SK-N-SH (cell line): ENCODE measurements around the gene DAP. TPM values are rescaled to one million over a fixed set of nuclear protein-coding genes. Genes with fewer than 3 reads are reported as not detected.

Experiments
- CTCF ChIA-PET: fragments of 300-600, 350-600 bp; formaldehyde crosslinking; extraction: SDS; loops from one replicate; lab custom pipeline; 2021; lab: Yijun Ruan, JAX
- POLR2A ChIA-PET: fragments of 350-600 bp; sonication (Branson Sonifier 250); formaldehyde crosslinking; extraction: SDS; loops from one replicate; lab custom pipeline; 2020; ENCODE audit warnings: antibody characterized with exemption, inconsistent platforms; lab: Yijun Ruan, JAX
- DNase-seq: peaks from one replicate; pipeline ENCODE4 v3.0.0; 2012
- H2AFZ ChIP-seq: fragments of 200-600 bp; sonication (generic); 2 replicates; pipeline ENCODE4 v1.8.1; 2016; ENCODE audit warnings: antibody characterized with exemption, mild to moderate bottlenecking, low read depth
- H3F3A ChIP-seq: fragments of 200-600 bp; sonication (generic); replicated peaks from 2 replicates; pipeline ENCODE3; 2016; ENCODE audit warnings: antibody characterized with exemption, mild to moderate bottlenecking; ENCODE audit not compliant: insufficient read depth
- H3K27ac ChIP-seq, 2 experiments: fragments of 200-500 bp in 1 of 2; fragments of 200-600 bp in 1 of 2; sonication (Bioruptor generic) in 1 of 2; sonication (generic), shearing (Covaris generic) in 1 of 2; 2 replicates each; pipeline versions ENCODE4 v1.5.1 to v1.6.1; 2014 to 2016; ENCODE audit warnings: low read depth in 2 of 2, inconsistent platforms in 1 of 2, low read length in 1 of 2, mild to moderate bottlenecking in 1 of 2, mixed read lengths in 1 of 2
- H3K27me3 ChIP-seq: fragments of 200-600 bp; sonication (generic), shearing (Covaris generic); 2 replicates; pipeline ENCODE4 v1.6.1; 2016; ENCODE audit warnings: mixed run types; ENCODE audit not compliant: insufficient read depth
- H3K36me3 ChIP-seq, 2 experiments: fragments of 200-500 bp in 1 of 2; fragments of 200-600 bp in 1 of 2; sonication (Bioruptor generic) in 1 of 2; sonication (generic) in 1 of 2; replicated peaks in 1 of 2; 2 replicates each; pipeline versions ENCODE3 to v1.5.1; 2014 to 2016; ENCODE audit warnings: low read length in 1 of 2, mild to moderate bottlenecking in 1 of 2; ENCODE audit not compliant: insufficient read depth in 2 of 2, control insufficient read depth in 1 of 2
- H3K4me1 ChIP-seq, 2 experiments: fragments of 200-500 bp in 1 of 2; fragments of 200-600 bp in 1 of 2; sonication (Bioruptor generic) in 1 of 2; sonication (generic), shearing (Covaris generic) in 1 of 2; 2 replicates each; pipeline versions ENCODE4 v1.5.1 to v1.6.1; 2014 to 2016; ENCODE audit warnings: low read depth in 1 of 2, low read length in 1 of 2, mixed run types in 1 of 2; ENCODE audit not compliant: insufficient read depth in 2 of 2, control insufficient read depth in 1 of 2
- H3K4me2 ChIP-seq: fragments of 200-600 bp; sonication (generic), shearing (Covaris generic); 2 replicates; pipeline ENCODE4 v1.6.1; 2017; ENCODE audit warnings: mixed run types
- H3K4me3 ChIP-seq, 2 experiments: fragments of 200-500 bp in 1 of 2; fragments of 200-600 bp in 1 of 2; sonication (Bioruptor generic) in 1 of 2; sonication (generic), shearing (Covaris generic) in 1 of 2; 2 replicates each; pipeline versions ENCODE4 v1.5.1 to v1.8.1; 2014 to 2016; ENCODE audit warnings: low read depth in 2 of 2, inconsistent platforms in 1 of 2, low read length in 1 of 2, mild to moderate bottlenecking in 1 of 2, mixed read lengths in 1 of 2, moderate library complexity in 1 of 2
- H3K79me2 ChIP-seq: fragments of 200-600 bp; sonication (generic); 2 replicates; pipeline ENCODE4 v1.8.1; 2017; ENCODE audit warnings: mild to moderate bottlenecking; ENCODE audit not compliant: insufficient read depth
- H3K9ac ChIP-seq: fragments of 200-600 bp; sonication (generic); 2 replicates; pipeline ENCODE4 v1.6.1; 2017; ENCODE audit warnings: mixed run types
- H3K9me2 ChIP-seq: fragments of 200-600 bp; sonication (generic); 2 replicates; pipeline ENCODE4 v1.6.1; 2017; ENCODE audit warnings: mixed run types
- H3K9me3 ChIP-seq: fragments of 200-600 bp; sonication (generic); 2 replicates; pipeline ENCODE4 v1.6.1; 2017; ENCODE audit warnings: mixed run types, mild to moderate bottlenecking, moderate library complexity
- H4K20me1 ChIP-seq: fragments of 200-600 bp; sonication (generic); 2 replicates; pipeline ENCODE4 v1.6.1; 2017; ENCODE audit warnings: mild to moderate bottlenecking, mixed run types; ENCODE audit not compliant: insufficient read depth
- CTCF ChIP-seq: fragments of 200-600 bp; sonication (generic); IDR thresholded peaks from 2 replicates; pipeline ENCODE4 v1.6.1; 2017; ENCODE audit warnings: antibody characterized with exemption, mild to moderate bottlenecking, moderate library complexity
- GATA2 ChIP-seq: sonication (generic); formaldehyde crosslinking; IDR thresholded peaks from 2 replicates; pipeline ENCODE4 v1.5.0; 2020; ENCODE audit warnings: mild to moderate bottlenecking, missing genetic modification reagents
- MXI1 ChIP-seq: IDR thresholded peaks from 2 replicates; pipeline ENCODE4 v1.6.1; 2012; ENCODE audit warnings: mild to moderate bottlenecking, low read depth, low read length, improper control_type of control experiment
- NRF1 ChIP-seq: IDR thresholded peaks from 2 replicates; pipeline ENCODE4 v1.6.1; 2012; ENCODE audit warnings: low read depth, mild to moderate bottlenecking, low read length
- POLR2AphosphoS5 ChIP-seq: IDR thresholded peaks from 2 replicates; pipeline ENCODE4 v1.6.1; 2012; ENCODE audit warnings: low read depth, low read length
- RAD21 ChIP-seq: IDR thresholded peaks from 2 replicates; pipeline ENCODE4 v1.6.1; 2012; ENCODE audit warnings: mild to moderate bottlenecking, low read length
- TAF1 ChIP-seq: IDR thresholded peaks from 2 replicates; pipeline ENCODE4 v1.6.1; 2012; ENCODE audit warnings: low read depth, mild to moderate bottlenecking, low read length, moderate library complexity, borderline replicate concordance
- USF2 ChIP-seq: fragments of 150-350 bp; IDR thresholded peaks from 2 replicates; pipeline ENCODE4 v1.6.1; 2017; ENCODE audit warnings: antibody characterized with exemption, low read length, low read depth, borderline replicate concordance
- WGBS: methylation state at CpG from one replicate; pipeline ENCODE4 v1.1.6; 2017; ENCODE audit warnings: low lambda C conversion rate; 5-methylcytosine and 5-hydroxymethylcytosine counted together
- polyA plus RNA-seq, 3 experiments: library from polyadenylated mRNA; depleted of rRNA; stranded (reverse); fragments of >200 nt; gene quantifications; 2 replicates each; pipeline ENCODE4 v1.2.3, GENCODE V29; 2012
- TF ChIP-seq, protein P1 (sequence below): IDR thresholded peaks from 2 replicates; pipeline ENCODE4 v1.6.1; 2012; ENCODE audit warnings: mild to moderate bottlenecking, low read depth, low read length, moderate library complexity
- TF ChIP-seq, protein P2 (sequence below): IDR thresholded peaks from 2 replicates; pipeline ENCODE4 v1.4.0; 2012; ENCODE audit warnings: low read depth
- TF ChIP-seq, protein P3 (sequence below): IDR thresholded peaks from 2 replicates; pipeline ENCODE4 v1.4.0; 2012; ENCODE audit warnings: low read depth, borderline replicate concordance

Gene DAP
- polyA plus RNA-seq, 1 of the 3 experiments (the other 2 are of a cell fraction) = 78.2 TPM

GRCh38 chr5:10762776-10763500, 1.9 kb upstream of the DAP start (continued):
- TF ChIP-seq, protein P1, sequence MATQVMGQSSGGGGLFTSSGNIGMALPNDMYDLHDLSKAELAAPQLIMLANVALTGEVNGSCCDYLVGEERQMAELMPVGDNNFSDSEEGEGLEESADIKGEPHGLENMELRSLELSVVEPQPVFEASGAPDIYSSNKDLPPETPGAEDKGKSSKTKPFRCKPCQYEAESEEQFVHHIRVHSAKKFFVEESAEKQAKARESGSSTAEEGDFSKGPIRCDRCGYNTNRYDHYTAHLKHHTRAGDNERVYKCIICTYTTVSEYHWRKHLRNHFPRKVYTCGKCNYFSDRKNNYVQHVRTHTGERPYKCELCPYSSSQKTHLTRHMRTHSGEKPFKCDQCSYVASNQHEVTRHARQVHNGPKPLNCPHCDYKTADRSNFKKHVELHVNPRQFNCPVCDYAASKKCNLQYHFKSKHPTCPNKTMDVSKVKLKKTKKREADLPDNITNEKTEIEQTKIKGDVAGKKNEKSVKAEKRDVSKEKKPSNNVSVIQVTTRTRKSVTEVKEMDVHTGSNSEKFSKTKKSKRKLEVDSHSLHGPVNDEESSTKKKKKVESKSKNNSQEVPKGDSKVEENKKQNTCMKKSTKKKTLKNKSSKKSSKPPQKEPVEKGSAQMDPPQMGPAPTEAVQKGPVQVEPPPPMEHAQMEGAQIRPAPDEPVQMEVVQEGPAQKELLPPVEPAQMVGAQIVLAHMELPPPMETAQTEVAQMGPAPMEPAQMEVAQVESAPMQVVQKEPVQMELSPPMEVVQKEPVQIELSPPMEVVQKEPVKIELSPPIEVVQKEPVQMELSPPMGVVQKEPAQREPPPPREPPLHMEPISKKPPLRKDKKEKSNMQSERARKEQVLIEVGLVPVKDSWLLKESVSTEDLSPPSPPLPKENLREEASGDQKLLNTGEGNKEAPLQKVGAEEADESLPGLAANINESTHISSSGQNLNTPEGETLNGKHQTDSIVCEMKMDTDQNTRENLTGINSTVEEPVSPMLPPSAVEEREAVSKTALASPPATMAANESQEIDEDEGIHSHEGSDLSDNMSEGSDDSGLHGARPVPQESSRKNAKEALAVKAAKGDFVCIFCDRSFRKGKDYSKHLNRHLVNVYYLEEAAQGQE = no peak
- TF ChIP-seq, protein P2, sequence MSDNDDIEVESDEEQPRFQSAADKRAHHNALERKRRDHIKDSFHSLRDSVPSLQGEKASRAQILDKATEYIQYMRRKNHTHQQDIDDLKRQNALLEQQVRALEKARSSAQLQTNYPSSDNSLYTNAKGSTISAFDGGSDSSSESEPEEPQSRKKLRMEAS = no peak
- TF ChIP-seq TAF1 = no peak
- TF ChIP-seq RAD21 = no peak
- TF ChIP-seq CTCF = no peak
- TF ChIP-seq GATA2 (CRISPR knock-in tag) = no peak
- no peak for TF ChIP-seq NRF1
- TF ChIP-seq, all 33 proteins: peak for 0

GRCh38 chr5:10761933-10762775, 1.1 kb upstream of the DAP start:
- Histone ChIP-seq H3K4me1 (peaks cover 11 to 19% of the 10 kb centered on the region in 2 experiments; a peak in 3 of 4 replicates), H4K20me1 (peaks cover 12% of the 10 kb centered on the region; the same call in 1 of the 2 replicates), H3K27ac (peak overlapping the region; percentile 68 to 73; a peak in 2 of 4 replicates), H3K9ac (peak overlapping the region; percentile 71), H3K4me2 (peak overlapping the region; percentile 81; the same call in 1 of the 2 replicates), H3K4me3 (peak overlapping the region; percentile 58 to 64; a peak in 3 of 4 replicates), H2AFZ (peak overlapping the region; percentile 94), H3K79me2 (peaks cover 36% of the 10 kb centered on the region), H3K9me2 (no peaks in the 10 kb centered on the region), H3F3A (peaks cover 10% of the 10 kb centered on the region), H3K36me3 (no peaks in the 10 kb centered on the region), H3K9me3 (no peaks in the 10 kb centered on the region), H3K27me3 (no peaks in the 10 kb centered on the region)
- POLR2A ChIA-PET = no interaction called here
- no peak for DNase-seq
- 95% methylated on average over 14 of the region's 17 CpGs for WGBS
- CTCF ChIA-PET = no interaction called here
- TF ChIP-seq USF2 = no peak
- TF ChIP-seq, protein P3, sequence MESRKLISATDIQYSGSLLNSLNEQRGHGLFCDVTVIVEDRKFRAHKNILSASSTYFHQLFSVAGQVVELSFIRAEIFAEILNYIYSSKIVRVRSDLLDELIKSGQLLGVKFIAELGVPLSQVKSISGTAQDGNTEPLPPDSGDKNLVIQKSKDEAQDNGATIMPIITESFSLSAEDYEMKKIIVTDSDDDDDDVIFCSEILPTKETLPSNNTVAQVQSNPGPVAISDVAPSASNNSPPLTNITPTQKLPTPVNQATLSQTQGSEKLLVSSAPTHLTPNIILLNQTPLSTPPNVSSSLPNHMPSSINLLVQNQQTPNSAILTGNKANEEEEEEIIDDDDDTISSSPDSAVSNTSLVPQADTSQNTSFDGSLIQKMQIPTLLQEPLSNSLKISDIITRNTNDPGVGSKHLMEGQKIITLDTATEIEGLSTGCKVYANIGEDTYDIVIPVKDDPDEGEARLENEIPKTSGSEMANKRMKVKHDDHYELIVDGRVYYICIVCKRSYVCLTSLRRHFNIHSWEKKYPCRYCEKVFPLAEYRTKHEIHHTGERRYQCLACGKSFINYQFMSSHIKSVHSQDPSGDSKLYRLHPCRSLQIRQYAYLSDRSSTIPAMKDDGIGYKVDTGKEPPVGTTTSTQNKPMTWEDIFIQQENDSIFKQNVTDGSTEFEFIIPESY = no peak
- TF ChIP-seq MXI1 = no peak
- TF ChIP-seq POLR2AphosphoS5 = no peak
